B cell (primary cell): Measurements from ENCODE around the gene CDH13. TPM values are rescaled to one million over a fixed set of nuclear protein-coding genes. Genes with fewer than 3 reads are reported as not detected.

Source experiments
- ATAC-seq: fragments of 200-7000 bp; cut with Tn5 transposase; one replicate; pipeline ENCODE4 v1.10.0; 2021; ENCODE audit warnings: low read depth, mild to moderate bottlenecking, moderate number of reproducible peaks, moderate library complexity
- CTCF ChIA-PET: fragments of 350-600 bp; sonication (Branson Sonifier 250); formaldehyde crosslinking; loops from one replicate; lab custom pipeline; 2021; ENCODE audit warnings: antibody characterized with exemption, inconsistent platforms; lab: Charles Lee
- POLR2A ChIA-PET: fragments of 350-600 bp; sonication (Branson Sonifier 250); formaldehyde crosslinking; loops from one replicate; lab custom pipeline; 2021; ENCODE audit warnings: antibody characterized with exemption; lab: Charles Lee
- DNase-seq: peaks from one replicate; pipeline ENCODE4 v3.0.0; 2013
- H2AFZ ChIP-seq: 2 replicates; pipeline ENCODE4 v1.6.1; 2012; ENCODE audit warnings: mild to moderate bottlenecking, low read depth, low read length; ENCODE audit not compliant: insufficient read depth, poor library complexity, severe bottlenecking
- H3K27ac ChIP-seq, 2 donors: 1 replicate in 1 of 2; 2 replicates in 1 of 2; pipeline ENCODE4 v1.5.1; 2012 to 2013; ENCODE audit warnings: low read length in 2 of 2, mild to moderate bottlenecking in 2 of 2, moderate library complexity in 1 of 2
- H3K27me3 ChIP-seq, 4 experiments: fragments of 200-600 bp in 1 of 4; sonication (generic) in 1 of 4; replicated peaks in 1 of 4; 1 replicate in 2 of 4; 2 replicates in 2 of 4; pipeline versions ENCODE4 v1.6.1 to v1.7.0; 2013 to 2016; ENCODE audit warnings: low read length in 3 of 4, mild to moderate bottlenecking in 2 of 4, mixed read lengths in 1 of 4, moderate library complexity in 1 of 4; ENCODE audit not compliant: insufficient read depth in 4 of 4, control insufficient read depth in 3 of 4; ENCODE audit errors: control extremely low read depth in 1 of 4
- H3K36me3 ChIP-seq, 2 experiments: replicated peaks in 1 of 2; 1 replicate in 1 of 2; 2 replicates in 1 of 2; pipeline versions ENCODE4 v1.6.1 to v1.7.1; 2013; ENCODE audit warnings: low read length in 1 of 2; ENCODE audit not compliant: insufficient read depth in 2 of 2, control insufficient read depth in 1 of 2; ENCODE audit errors: control extremely low read depth in 1 of 2, extremely low read depth in 1 of 2
- H3K4me1 ChIP-seq, 2 donors: fragments of 200-600 bp in 1 of 2; sonication (generic) in 1 of 2; 1 replicate in 1 of 2; 2 replicates in 1 of 2; pipeline versions ENCODE4 v1.5.1 to v1.6.1; 2013 to 2017; ENCODE audit warnings: low read length in 2 of 2; ENCODE audit not compliant: control insufficient read depth in 2 of 2, insufficient read depth in 2 of 2
- H3K4me2 ChIP-seq: replicated peaks from 2 replicates; pipeline ENCODE3; 2012; ENCODE audit warnings: mild to moderate bottlenecking, low read depth, low read length; ENCODE audit not compliant: poor library complexity, severe bottlenecking
- H3K4me3 ChIP-seq, 5 experiments: fragments of 200-600 bp in 1 of 5; sonication (generic) in 1 of 5; 1 replicate in 3 of 5; 2 replicates in 2 of 5; pipeline versions ENCODE4 v1.5.1 to v1.7.0; 2011 to 2016; ENCODE audit warnings: low read length in 4 of 5, mild to moderate bottlenecking in 4 of 5, low read depth in 2 of 5, control low read depth in 1 of 5, moderate library complexity in 1 of 5; ENCODE audit not compliant: insufficient read depth in 1 of 5; ENCODE audit errors: control extremely low read depth in 1 of 5, extremely low read depth in 1 of 5
- H3K79me2 ChIP-seq: fragments of 200-600 bp; sonication (generic); one replicate; pipeline ENCODE4 v1.6.0; 2016; ENCODE audit warnings: low read length; ENCODE audit not compliant: control insufficient read depth, insufficient read depth
- H3K9ac ChIP-seq: fragments of 200-600 bp; sonication (generic); 2 replicates; pipeline ENCODE4 v1.6.1; 2017; ENCODE audit warnings: mild to moderate bottlenecking, low read length, moderate library complexity
- H3K9me3 ChIP-seq, 3 donors: one replicate each; pipeline versions ENCODE4 v1.6.1 to v1.7.1; 2013; ENCODE audit warnings: low read length in 2 of 3; ENCODE audit not compliant: control insufficient read depth in 2 of 3, insufficient read depth in 1 of 3; ENCODE audit errors: control extremely low read depth in 1 of 3
- H4K20me1 ChIP-seq: 2 replicates; pipeline ENCODE4 v1.6.0; 2012; ENCODE audit warnings: mild to moderate bottlenecking, low read length; ENCODE audit not compliant: insufficient read depth, control insufficient read depth, poor library complexity, severe bottlenecking
- H3K27ac Mint-ChIP-seq: one replicate; pipeline ENCODE4 v1.8.0; 2021; ENCODE audit warnings: mixed read lengths
- H3K27me3 Mint-ChIP-seq: one replicate; pipeline ENCODE4 v1.8.0; 2021; ENCODE audit warnings: mixed read lengths
- H3K4me1 Mint-ChIP-seq: one replicate; pipeline ENCODE4 v1.8.0; 2021; ENCODE audit warnings: mixed read lengths
- H3K4me3 Mint-ChIP-seq: one replicate; pipeline ENCODE4 v1.8.0; 2021; ENCODE audit warnings: mixed read lengths
- H3K9me3 Mint-ChIP-seq: one replicate; pipeline ENCODE4 v1.8.0; 2022; ENCODE audit warnings: mixed read lengths; ENCODE audit not compliant: insufficient read depth
- CTCF ChIP-seq: fragments of 200-600 bp; IDR thresholded peaks from one replicate; pipeline ENCODE4 v1.8.0; 2022; ENCODE audit warnings: antibody characterized with exemption, mild to moderate bottlenecking
- EZH2 ChIP-seq: IDR thresholded peaks from 2 replicates; pipeline ENCODE4 v1.6.1; 2012; ENCODE audit warnings: borderline replicate concordance, low read depth, mild to moderate bottlenecking, moderate library complexity, low read length; ENCODE audit not compliant: insufficient read depth, poor library complexity, severe bottlenecking
- WGBS: methylation state at CpG from one replicate; pipeline ENCODE4 v1.1.5; 2013; ENCODE audit warnings: missing lambda C conversion rate; ENCODE audit not compliant: insufficient coverage; 5-methylcytosine and 5-hydroxymethylcytosine counted together
- intact Hi-C: fragments of 100-400 bp; cut with micrococcal nuclease; formaldehyde crosslinking; loops from one replicate; pipeline ENCODE4 v1.10.0; 2022
- polyA plus RNA-seq: library from polyadenylated mRNA; depleted of rRNA; stranded (reverse); fragments of >200 nt; gene quantifications from 2 replicates; pipeline ENCODE4 v1.2.3, GENCODE V29; 2012
- total RNA-seq, 2 donors: library from RNA; stranded (reverse); fragments of 120-200 nt in 1 of 2; gene quantifications; 1 replicate in 1 of 2; 2 replicates in 1 of 2; pipeline versions ENCODE4 v1.2.3 to v1.2.4, GENCODE V29; 2013 to 2022

Gene CDH13
- total and polyA plus RNA-seq, 2 donors (not counting 1 experiment from before 2014, with no cell fraction given): not detected

- no peaks in the 10 kb centered on the region for H3K4me1 Mint-ChIP-seq
Observed at GRCh38 chr16:82864332-82865040, 237.7 kb downstream of the CDH13 start.

More at GRCh38 chr16:82864332-82865040, 237.7 kb downstream of the CDH13 start:
- Histone ChIP-seq H3K9ac (no peak overlapping the region), H3K4me3 (no peak overlapping the region), H3K79me2 (no peaks in the 10 kb centered on the region), H3K27ac (no peak overlapping the region), H3K9me3 (peaks cover 0 to 8% (median 8%) of the 10 kb centered on the region in 3 donors), H3K4me2 (no peak overlapping the region), H3K4me1 (no peaks in the 10 kb centered on the region), H3K36me3 (no peaks in the 10 kb centered on the region), H4K20me1 (no peaks in the 10 kb centered on the region), H2AFZ (no peak overlapping the region), H3K27me3 (no peaks in the 10 kb centered on the region)
- POLR2A ChIA-PET: no interaction called here
- Mint-ChIP-seq H3K27ac (no peak overlapping the region), H3K4me3 (no peak overlapping the region), H3K9me3 (peaks cover 8% of the 10 kb centered on the region), H3K27me3 (no peaks in the 10 kb centered on the region)
- intact Hi-C loops: no loop called here
- CTCF ChIA-PET: no interaction called here
- TF ChIP-seq CTCF (no peak), EZH2 (no peak)
- 79% methylated on average over 3 of the region's 9 CpGs for WGBS
- no peak for DNase-seq
- no peak for ATAC-seq
